Renal cortical epithelial cell (primary cell): ENCODE measurements around the gene PINK1. TPM values are rescaled to one million over a fixed set of nuclear protein-coding genes. Genes with fewer than 3 reads are reported as not detected.
"Not testable (repeated sequence)": the region's sequence is repeated elsewhere in the genome, so short reads cannot be mapped to it uniquely, and the experiment has no call there.

Experiments
- DNase-seq: peaks from one replicate; pipeline ENCODE4 v3.0.0-alpha.2; 2011; ENCODE audit warnings: low read depth
- total RNA-seq: library from RNA; depleted of rRNA; stranded (reverse); fragments of >200 nt; gene quantifications from 2 replicates; pipeline ENCODE4 v1.2.3, GENCODE V29; 2014

Gene PINK1
- total RNA-seq: 93.9 and 104 TPM in 2 replicates

GRCh38 chr1:20633190-20634064, at the start of gene PINK1:
Gene PINK1 (plus strand): TSS chr1:20633458. CDS start chr1:20633549, 91 bp downstream.
- peak; percentile 49 for DNase-seq

GRCh38 chr1:20584890-20585289, 48.4 kb upstream of the PINK1 start:
- DNase-seq: peak; percentile 70

- DNase-seq: no peak
Observed at GRCh38 chr1:20586953-20587660, 46.2 kb upstream of the PINK1 start.

GRCh38 chr1:20587661-20588053, 45.6 kb upstream of the PINK1 start:
- DNase-seq: no peak

- DNase-seq: peak; percentile 31
Observed at GRCh38 chr1:20588634-20589225, 44.5 kb upstream of the PINK1 start, which contains the start of gene CDA. Gene CDA (plus strand): TSS chr1:20589097. CDS start chr1:20589130, 33 bp downstream.

GRCh38 chr1:20589331-20590278, 43.7 kb upstream of the PINK1 start:
- no peak for DNase-seq

- DNase-seq: peak; percentile 94
Observed at GRCh38 chr1:20590306-20590777, 42.9 kb upstream of the PINK1 start.

GRCh38 chr1:20593756-20594155, 39.5 kb upstream of the PINK1 start:
- no peak for DNase-seq

GRCh38 chr1:20594746-20595145, 38.5 kb upstream of the PINK1 start:
- no peak for DNase-seq

GRCh38 chr1:20596106-20596505, 37.2 kb upstream of the PINK1 start:
- DNase-seq: no peak

GRCh38 chr1:20597650-20598049, 35.6 kb upstream of the PINK1 start:
- no peak for DNase-seq

- DNase-seq: no peak
Observed at GRCh38 chr1:20600156-20600555, 33.1 kb upstream of the PINK1 start.

- DNase-seq: no peak
Observed at GRCh38 chr1:20601129-20601825, 32.0 kb upstream of the PINK1 start.

GRCh38 chr1:20602851-20603450, 30.3 kb upstream of the PINK1 start:
- DNase-seq: peak; percentile 50

- DNase-seq: peak; percentile 93
Observed at GRCh38 chr1:20603504-20604464, 29.5 kb upstream of the PINK1 start.

GRCh38 chr1:20604678-20605077, 28.6 kb upstream of the PINK1 start:
- peak; percentile 32 for DNase-seq

GRCh38 chr1:20606801-20607570, 26.3 kb upstream of the PINK1 start:
- DNase-seq: not testable (repeated sequence)

GRCh38 chr1:20609541-20609940, 23.7 kb upstream of the PINK1 start:
- DNase-seq: no peak
